HG03442 (cell line): ENCODE data around the gene OXCT2.
A peak's percentile ranks its signal among the peaks of the same experiment; 100 is the strongest.
"Not testable (repeated sequence)": the region's sequence is repeated elsewhere in the genome, so short reads cannot be mapped to it uniquely, and the experiment has no call there.

Source experiments
- ATAC-seq: cut with Tn5 transposase; IDR thresholded peaks from one replicate; pipeline ENCODE4 v1.9.1; 2021; ENCODE audit warnings: mild to moderate bottlenecking, moderate library complexity; ENCODE audit not compliant: unreplicated experiment

Gene OXCT2

DNA sequence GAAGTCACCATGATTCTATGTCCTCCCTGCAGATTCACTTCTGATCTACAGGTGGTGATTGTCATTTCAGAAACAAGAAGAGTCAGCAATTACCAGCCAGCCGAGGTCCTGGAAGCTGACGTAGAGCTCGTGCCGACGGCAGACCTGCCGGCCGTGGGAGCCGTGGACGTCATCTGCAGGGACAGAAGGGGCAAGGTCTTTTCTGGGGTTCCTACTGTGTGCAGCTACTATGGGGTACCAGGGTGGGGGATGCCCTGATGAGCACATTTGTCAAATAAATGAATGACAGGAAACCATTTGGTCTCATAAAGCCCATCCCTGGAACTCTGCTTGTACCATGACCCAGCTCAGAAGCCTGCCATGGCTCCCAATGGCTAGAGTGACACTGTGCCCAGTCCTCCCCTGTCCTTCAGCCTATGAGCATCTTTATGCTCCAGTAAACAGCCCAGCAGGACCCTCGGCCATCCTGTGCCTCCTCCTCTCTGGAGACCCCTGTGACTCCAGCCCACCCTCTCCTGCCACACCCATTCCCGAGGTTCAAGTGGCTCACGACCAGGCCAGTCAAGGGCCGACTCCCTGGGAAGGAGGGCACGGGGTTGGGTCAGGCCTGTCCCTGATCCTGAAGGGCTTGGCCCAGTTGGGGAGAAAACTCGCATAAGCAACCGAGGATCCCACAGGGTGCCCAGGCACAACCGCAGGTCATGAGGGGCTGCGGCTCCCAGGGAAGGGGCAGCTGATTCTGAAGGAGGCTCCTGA lies 7.4 kb downstream of the OXCT2 start:
- not testable (repeated sequence) for ATAC-seq

- ATAC-seq = no peak
These were observed 8.3 kb downstream of the OXCT2 start for GRCh38 chr1:39762550-39763540.

DNA sequence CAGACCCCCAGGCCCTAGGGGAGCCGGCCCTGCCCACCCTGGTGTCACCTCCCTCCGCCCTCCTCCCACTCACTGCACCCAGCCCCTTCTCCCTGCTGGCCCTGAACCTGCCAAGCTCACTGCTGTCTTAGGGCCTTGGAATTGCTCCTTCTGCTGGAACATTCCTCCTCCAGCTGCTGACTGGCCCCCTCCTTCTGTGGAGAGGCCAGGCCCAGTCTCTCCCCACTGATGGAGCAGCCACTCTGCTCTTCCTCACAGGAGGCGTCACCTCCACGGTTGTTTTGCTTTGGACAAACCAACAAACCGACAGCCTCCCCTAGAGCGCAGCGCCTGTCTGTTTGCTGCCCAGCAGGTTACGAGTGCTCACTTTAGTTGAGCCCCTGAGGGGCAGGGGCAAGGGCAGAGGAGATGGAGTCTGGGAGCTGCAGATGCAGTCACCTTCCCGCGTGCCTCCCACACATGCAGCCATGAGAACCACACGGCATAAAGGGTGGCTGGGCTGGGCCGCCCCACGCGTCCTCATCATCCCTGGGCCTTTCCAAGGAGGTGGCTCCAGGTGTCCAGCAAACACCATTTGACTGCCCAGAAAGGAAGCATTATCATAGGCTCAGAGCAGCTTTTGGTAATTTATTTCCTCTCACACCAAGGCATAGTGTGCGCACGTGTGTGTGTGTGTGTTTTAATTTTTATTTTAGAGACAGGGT lies 9.4 kb downstream of the OXCT2 start:
- ATAC-seq = no peak

- no peak for ATAC-seq
These were observed 10.1 kb downstream of the OXCT2 start for GRCh38 chr1:39761016-39761415.

DNA sequence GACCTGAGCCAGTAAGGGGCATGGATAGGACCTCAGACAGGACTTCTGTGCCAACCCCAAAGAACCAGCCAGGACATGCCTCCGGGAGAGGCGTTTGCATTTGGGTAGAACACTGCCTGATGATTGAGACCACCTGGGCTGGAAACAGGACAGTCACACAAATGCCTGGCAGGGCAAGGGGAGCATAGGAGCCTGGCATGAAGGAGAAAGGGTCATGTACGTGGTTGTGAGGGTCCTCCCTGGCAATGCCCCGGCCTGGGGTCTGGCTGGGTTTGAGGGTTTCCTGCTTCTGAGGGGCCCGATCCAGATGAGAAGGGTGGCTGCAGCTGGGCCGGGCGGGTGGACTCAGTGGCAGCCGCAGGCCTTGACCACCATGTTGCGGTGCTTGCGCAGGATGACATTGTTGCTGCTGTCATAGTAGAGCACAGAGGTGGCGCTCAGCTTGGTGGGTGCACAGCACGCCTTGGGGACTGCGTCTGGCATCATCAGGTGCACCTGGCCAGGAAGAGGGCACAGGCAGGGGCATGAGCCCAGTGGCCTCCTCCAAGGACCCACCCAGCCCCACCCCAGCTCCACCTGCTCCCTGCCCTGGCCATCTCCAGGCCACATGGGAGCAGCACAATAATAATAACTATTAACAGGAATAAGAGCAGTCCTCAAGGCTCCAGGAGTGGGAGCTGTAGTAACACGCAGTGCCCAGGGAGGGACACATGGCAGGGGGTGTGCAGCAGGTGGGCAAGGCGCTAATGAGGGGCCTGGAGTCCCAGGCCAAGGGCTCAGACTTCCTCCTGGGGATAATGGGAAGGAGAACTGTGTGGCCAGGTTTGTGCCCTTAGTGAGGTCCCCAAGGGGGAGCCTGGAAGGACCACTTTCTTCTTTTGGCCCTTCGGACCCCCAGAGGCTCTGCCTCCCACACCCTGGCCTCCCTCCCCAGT lies 10.8 kb downstream of the OXCT2 start:
- no peak for ATAC-seq

GRCh38 chr1:39759436-39759726 lies 11.8 kb downstream of the OXCT2 start:
- no peak for ATAC-seq

DNA sequence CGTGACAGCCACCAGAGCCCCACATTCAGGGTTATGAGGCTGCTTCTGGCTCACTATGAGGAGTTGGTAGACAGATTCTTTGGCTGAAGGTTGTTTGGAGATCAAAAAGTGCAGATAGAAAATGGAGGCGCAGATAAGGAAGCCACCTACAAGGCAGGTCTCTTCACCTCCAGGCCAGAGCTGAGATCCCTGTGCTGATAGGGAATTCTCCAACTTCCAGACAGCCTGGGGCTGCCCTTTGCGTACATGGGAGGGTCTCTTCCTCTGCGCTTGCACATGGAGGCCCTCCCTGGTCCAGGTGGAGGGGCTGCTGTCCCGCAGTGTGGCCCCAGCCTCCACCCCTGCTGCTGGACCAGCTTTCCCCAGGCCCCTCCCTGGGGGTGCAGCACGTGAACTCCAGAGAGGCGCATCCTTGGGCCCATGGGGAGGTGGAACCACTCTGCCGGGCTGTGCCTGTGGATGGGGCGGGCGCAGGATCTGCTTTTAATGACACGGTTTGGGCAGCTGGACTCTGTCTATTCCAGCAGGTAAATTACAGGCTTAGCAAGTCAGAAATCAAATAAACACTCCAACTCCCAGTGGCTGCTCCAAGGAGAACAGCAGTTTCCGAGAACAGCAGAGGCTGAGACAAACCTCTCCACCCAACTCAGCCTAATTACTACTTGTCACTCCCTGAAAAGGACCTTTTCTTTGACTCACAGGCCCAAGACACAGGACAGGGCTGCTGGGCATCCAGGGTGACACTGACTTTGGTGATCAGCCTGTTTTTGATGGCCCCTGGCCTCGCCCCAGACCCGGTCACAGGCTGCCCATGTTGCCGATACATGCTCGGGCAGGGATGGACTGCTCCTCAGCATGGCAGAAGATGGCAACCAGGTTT lies 12.4 kb downstream of the OXCT2 start:
- ATAC-seq = no peak

DNA sequence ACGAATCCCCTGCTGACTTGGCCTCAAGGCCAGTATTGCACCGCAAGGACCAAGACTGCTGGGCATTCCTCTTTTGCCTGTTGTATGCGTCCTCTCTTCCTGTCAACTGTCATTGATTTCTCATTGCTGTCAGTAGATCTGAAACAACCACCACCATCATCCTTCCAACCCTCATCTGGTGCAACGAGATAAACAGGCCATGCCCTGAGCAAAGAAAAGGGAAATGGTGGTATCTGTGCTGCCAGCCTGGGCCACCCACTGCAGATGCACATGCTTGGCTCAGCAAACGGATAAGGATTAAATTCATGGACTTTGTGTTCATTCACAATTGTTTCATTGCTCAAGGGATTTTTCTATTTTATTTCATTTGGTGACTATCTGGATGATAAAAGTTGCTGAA lies 13.6 kb downstream of the OXCT2 start:
- ATAC-seq = no peak

DNA sequence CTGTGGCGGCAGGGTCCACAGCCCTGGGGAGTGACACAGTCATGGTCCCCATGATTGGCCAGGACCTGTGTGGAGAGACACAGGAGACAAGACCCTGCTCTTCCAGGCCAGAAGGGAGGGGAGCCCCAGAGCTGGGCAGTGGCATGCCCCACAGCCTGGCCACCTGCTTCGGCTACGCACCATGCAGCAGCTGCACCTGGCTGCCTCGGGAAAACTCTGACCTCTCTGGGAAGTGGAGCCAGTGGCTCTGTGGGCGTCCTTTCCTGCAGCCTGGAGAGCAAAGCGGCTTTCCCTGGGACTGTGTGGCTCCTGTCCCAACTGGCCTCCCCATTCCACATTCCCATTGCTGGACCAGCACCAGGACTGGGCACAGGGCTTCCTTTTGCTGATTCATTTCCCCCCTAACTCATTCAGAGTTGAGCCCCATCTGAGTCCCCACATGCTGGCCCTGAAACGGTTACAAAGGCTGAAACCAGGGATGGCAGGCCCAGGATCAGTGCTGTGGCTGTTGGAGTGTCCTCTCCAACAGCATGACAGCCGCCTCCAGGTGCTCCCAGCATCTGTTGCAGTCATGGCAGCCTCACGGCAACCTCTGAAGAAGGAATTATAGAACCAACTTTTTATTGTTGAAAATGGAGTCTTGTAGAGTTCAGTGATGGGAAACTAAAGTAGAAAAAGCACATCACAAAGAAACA lies 15.0 kb downstream of the OXCT2 start:
- no peak for ATAC-seq

DNA sequence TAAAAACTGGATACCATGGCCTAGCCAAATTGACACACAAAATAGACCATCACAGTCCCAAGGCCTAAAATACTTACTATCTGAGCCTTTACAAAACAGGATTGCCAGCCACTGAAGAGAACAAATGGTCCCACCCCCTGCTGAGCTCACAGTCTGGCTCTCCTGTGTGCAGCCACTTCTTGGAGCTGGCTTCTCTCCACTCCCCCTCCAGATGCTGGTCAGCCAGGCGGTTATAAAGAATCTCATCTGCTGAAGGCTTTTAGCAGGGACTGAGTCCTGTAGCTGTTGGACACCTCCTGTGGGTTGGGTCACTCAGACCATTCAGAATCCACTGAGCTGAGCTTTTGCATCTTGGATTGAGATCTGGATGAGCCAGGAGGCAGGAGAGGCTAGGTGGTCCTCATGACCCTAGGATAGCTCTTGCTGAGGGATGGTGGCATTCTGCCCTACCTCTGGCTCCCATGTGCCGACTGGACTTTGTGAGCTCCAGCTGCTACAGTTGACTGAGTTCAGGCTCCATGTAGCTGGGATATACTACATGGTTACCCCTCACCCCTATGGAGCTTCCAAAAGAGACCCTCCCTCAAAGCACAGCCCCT lies 16.1 kb downstream of the OXCT2 start:
- ATAC-seq = no peak

DNA sequence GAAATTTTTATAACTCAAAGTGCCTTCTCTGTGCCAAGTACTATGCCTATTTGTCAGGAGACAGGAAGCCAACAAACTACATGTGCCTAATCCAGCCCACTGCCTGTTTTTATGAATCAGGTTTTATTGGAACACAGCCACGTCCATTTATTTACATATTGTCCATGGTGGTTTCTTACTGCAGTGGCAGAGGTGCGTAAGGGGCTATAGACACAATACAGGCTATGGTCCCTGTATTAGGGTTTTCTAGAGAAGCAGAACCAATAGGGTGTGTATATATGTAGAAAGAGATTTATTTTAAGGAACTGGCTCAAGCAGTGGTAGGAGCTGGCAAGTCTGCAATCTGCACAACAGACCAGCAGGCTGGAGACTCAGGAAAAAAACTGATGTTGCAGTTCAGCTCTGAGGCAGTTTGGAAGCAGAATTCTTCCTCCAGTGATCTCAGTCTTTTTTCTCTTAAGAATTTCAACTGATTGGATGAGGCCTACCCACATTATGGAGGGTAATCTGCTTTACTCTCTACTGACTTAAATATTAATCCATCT lies 17.1 kb downstream of the OXCT2 start:
- no peak for ATAC-seq

GRCh38 chr1:39753132-39754025 lies 17.8 kb downstream of the OXCT2 start:
- ATAC-seq = no peak

GRCh38 chr1:39752703-39753102 lies 18.4 kb downstream of the OXCT2 start:
- ATAC-seq = no peak

DNA sequence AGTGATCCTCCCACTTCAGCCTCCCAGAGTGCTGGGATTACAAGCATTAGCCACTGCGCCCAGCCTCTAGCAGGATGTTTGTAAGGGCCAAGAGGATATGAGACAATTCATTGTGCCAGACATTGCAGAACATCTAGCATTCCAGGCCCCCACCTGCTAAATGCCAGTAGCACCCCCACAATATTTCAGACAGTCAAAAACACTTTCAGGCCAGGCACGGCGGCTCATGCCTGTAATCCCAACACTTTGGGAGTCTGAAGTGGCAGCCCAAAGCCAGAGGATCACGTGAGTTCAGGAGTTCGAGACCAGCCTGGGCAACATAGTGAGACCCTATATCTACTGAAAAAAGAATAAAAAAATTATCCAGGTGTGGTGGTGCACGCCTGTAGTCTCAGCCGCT lies 19.6 kb downstream of the OXCT2 start:
- no peak for ATAC-seq

DNA sequence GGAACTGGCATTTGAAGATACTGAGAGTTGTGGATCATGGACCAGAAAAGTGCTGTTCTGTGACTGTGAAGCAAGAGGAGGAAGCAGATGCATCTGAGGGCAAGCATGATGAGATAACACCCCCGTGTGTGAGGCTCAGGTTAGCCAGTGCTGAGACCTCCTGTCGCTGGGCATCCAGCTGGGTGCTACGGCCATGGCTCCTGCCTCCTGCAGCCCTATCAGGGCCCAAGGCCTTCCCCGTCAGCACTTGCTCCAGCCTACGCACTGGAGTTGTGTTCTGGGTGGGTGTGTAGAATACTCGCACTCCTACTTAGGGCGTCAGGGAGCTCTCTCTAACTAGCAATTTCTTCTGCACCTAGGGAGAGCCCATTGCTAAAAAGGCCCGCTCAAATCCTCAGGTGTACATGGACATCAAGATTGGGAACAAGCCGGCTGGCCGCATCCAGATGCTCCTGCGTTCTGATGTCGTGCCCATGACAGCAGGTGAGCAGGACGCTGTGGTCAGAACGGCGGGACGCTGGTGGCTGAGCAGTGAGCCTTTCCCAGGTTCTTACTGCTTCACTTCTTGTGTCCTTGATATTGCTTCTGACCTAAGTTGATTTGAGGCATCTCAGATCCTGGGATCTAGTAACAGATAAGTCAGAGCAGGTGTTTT lies 26.0 kb downstream of the OXCT2 start:
- no peak for ATAC-seq

GRCh38 chr1:39738622-39739366 lies 32.4 kb downstream of the OXCT2 start, which contains the start of gene PPIE:
TSS of gene PPIE (plus strand) at chr1:39738882. CDS start at chr1:39738901, 19 bp downstream.
- peak; percentile 80 for ATAC-seq
